Prostate gland (tissue), 2 donors: ENCODE measurements around the gene ACYP2. TPM values are rescaled to one million over a fixed set of nuclear protein-coding genes. Genes with fewer than 3 reads are reported as not detected.

Source experiments
- DNase-seq: peaks from one replicate; pipeline ENCODE4 v3.0.0-alpha.2; 2019; ENCODE audit warnings: low spot score
- H3K27ac ChIP-seq, 2 donors: fragments of 200-600 bp; sonication (generic); 2 replicates each; pipeline ENCODE4 v1.5.1; 2017 to 2019
- H3K27me3 ChIP-seq: fragments of 200-600 bp; sonication (generic); replicated peaks from 2 replicates; pipeline ENCODE4 v1.5.1; 2019; ENCODE audit not compliant: insufficient read depth
- H3K36me3 ChIP-seq, 2 donors: fragments of 200-600 bp; sonication (generic); 1 replicate in 1 of 2; 2 replicates in 1 of 2; pipeline versions ENCODE4 v1.5.1 to v1.8.1; 2017 to 2019
- H3K4me1 ChIP-seq: fragments of 200-600 bp; sonication (generic); replicated peaks from 2 replicates; pipeline ENCODE4 v1.5.1; 2019
- H3K4me3 ChIP-seq, 2 donors: fragments of 200-600 bp; sonication (generic); 2 replicates each; pipeline ENCODE4 v1.5.1; 2017 to 2019
- H3K9me3 ChIP-seq: fragments of 200-600 bp; sonication (generic); 2 replicates; pipeline ENCODE4 v1.5.1; 2017
- POLR2A ChIP-seq: fragments of 450-650 bp; IDR thresholded peaks from one replicate; pipeline ENCODE4 v1.6.1; 2016; ENCODE audit warnings: antibody characterized with exemption, mild to moderate bottlenecking
- POLR2AphosphoS5 ChIP-seq: sonication (generic); formaldehyde crosslinking; IDR thresholded peaks from one replicate; pipeline ENCODE4 v1.6.1; 2017; ENCODE audit warnings: antibody characterized with exemption
- WGBS: methylation state at CpG from one replicate; pipeline ENCODE4 v1.1.5; 2018; 5-methylcytosine and 5-hydroxymethylcytosine counted together
- intact Hi-C: fragments of 100-400 bp; cut with DNase I; formaldehyde crosslinking; loops from one replicate; pipeline ENCODE4 v1.14.2; 2022
- total RNA-seq, 2 donors: library from RNA; depleted of rRNA; stranded (reverse); fragments of >200 nt; gene quantifications; one replicate each; pipeline ENCODE4 v1.1.0, GENCODE V29; 2016
- TF ChIP-seq, protein P1 (sequence below), 4 experiments: fragments of 200-600 bp in 2 of 4; fragments of 450-650 bp in 2 of 4; sonication (generic) in 2 of 4; IDR thresholded peaks; 1 replicate in 3 of 4; 2 replicates in 1 of 4; pipeline ENCODE4 v1.5.1; 2016 to 2019; ENCODE audit warnings: antibody characterized with exemption in 4 of 4, mild to moderate bottlenecking in 2 of 4, moderate library complexity in 2 of 4

Gene ACYP2
- total RNA-seq, 2 donors from 2014 or later = 30.6 to 39.7 TPM

GRCh38 chr2:54247115-54247514, 131.7 kb downstream of the ACYP2 start:
- Histone ChIP-seq H3K27me3 (no peaks in the 10 kb centered on the region), H3K9me3 (no peaks in the 10 kb centered on the region), H3K36me3 (no peaks in the 10 kb centered on the region), H3K27ac (no peak overlapping the region), H3K4me1 (no peaks in the 10 kb centered on the region), H3K4me3 (no peak overlapping the region)
- DNase-seq = no peak
- 48% methylated on average over 1 of the region's 1 CpG for WGBS
- TF ChIP-seq, protein P1, sequence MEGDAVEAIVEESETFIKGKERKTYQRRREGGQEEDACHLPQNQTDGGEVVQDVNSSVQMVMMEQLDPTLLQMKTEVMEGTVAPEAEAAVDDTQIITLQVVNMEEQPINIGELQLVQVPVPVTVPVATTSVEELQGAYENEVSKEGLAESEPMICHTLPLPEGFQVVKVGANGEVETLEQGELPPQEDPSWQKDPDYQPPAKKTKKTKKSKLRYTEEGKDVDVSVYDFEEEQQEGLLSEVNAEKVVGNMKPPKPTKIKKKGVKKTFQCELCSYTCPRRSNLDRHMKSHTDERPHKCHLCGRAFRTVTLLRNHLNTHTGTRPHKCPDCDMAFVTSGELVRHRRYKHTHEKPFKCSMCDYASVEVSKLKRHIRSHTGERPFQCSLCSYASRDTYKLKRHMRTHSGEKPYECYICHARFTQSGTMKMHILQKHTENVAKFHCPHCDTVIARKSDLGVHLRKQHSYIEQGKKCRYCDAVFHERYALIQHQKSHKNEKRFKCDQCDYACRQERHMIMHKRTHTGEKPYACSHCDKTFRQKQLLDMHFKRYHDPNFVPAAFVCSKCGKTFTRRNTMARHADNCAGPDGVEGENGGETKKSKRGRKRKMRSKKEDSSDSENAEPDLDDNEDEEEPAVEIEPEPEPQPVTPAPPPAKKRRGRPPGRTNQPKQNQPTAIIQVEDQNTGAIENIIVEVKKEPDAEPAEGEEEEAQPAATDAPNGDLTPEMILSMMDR (IDR thresholded peaks at IDR 0.05) = no peak
- TF ChIP-seq POLR2A (no peak), POLR2AphosphoS5 (no peak)
- intact Hi-C loops = no loop called here

DNA sequence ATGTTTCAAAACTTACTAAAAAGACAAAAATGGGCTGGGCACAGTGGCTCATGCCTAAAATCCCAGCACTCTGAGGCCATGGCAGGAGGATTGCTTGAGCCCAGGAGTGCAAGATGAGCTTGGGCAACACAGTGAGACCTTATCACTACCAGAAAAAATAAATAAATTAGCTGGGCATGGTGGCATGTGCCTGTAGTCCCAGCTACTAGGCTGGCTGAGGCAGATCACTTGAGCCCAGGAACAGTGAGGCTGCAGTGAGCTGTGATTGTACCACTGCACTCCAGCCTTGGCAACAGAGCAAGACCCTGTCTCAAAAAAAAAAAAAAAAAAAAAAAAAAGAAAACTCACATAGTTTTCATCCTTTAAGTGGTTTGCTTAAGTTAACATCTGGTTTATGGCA, 134.2 kb downstream of the ACYP2 start:
- H3K9me3 ChIP-seq = no peaks in the 10 kb centered on the region
- H3K27me3 ChIP-seq = no peaks in the 10 kb centered on the region
- no peaks in the 10 kb centered on the region for H3K4me1 ChIP-seq
- no peaks in the 10 kb centered on the region for H3K36me3 ChIP-seq
- intact Hi-C loops = no loop called here
- H3K27ac ChIP-seq = no peak overlapping the region
- TF ChIP-seq POLR2A (no peak), POLR2AphosphoS5 (no peak)
- TF ChIP-seq, protein P1 (IDR thresholded peaks at IDR 0.05) = no peak
- no peak for DNase-seq
- no peak overlapping the region for H3K4me3 ChIP-seq

DNA sequence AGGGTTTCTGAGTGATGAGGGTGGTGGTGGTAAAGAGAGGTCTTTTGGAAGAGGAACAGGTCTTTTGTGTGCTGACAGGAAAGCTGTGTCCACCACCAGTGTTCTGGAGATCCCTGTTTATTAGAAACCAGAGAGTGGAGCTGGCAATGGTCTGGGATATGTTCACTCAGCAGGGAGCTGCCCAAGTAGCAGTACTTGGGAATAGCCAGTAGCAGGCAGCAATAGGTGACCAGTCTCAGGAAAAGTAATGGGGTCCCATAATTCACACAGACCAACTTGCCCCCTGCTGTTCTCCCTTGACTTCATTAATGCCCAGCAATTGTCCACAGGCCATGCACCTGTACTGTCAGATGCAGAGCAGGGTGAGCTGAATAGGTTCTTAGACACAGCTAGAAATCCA, 138.8 kb downstream of the ACYP2 start:
- H3K9me3 ChIP-seq = no peaks in the 10 kb centered on the region
- H3K27me3 ChIP-seq = no peaks in the 10 kb centered on the region
- intact Hi-C loops = no loop called here
- TF ChIP-seq, protein P1 (IDR thresholded peaks at IDR 0.05) = no peak
- TF ChIP-seq POLR2AphosphoS5 (no peak), POLR2A (no peak)
- no peak overlapping the region for H3K4me3 ChIP-seq
- DNase-seq = no peak
- no peak overlapping the region for H3K27ac ChIP-seq
- no peaks in the 10 kb centered on the region for H3K4me1 ChIP-seq
- H3K36me3 ChIP-seq = no peaks in the 10 kb centered on the region

DNA sequence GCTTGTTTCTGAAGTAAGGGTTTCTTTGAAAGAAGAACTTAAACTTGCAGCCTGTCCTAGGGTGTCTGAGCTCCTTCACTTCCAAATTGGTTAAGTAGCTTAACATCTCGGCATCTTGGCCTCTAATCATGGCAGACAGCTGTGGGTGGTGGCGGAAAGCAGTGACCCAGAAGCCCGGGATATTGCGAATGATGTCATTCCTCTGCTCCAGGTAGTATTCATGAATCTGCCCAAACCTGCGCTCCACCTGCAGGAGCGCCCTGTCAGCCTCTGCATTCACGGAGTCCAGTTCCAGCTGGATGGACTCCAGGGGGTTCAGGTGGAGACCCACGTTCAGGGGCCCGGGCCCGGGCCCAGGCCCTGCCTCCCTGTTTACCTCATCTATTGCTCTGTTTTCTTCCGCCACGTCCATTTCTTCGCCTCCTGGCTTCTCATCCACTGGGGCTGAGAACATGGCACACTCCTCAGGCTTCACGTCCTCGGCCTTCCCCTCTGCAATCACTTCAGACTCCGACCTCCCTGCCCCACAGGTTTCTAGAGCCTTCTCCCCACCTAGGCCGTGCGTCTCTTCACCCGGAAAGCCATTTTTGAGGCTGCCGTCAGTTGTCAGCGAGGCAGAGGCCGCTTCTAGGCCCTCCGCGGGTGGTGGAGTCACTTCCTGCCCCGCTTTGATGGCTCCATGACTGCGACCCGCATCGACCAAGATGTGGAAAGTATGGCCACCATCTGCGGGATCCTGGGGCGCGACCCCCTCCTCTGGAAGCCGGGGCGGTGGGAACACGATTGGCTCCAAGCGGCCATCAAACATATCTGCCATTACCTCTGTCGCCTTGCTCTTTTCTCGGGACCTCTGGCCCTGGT, 140.0 kb downstream of the ACYP2 start:
- WGBS = 96% methylated on average over 37 of the region's 37 CpGs
- Histone ChIP-seq H3K4me3 (no peak overlapping the region), H3K4me1 (no peaks in the 10 kb centered on the region), H3K36me3 (no peaks in the 10 kb centered on the region), H3K9me3 (no peaks in the 10 kb centered on the region), H3K27ac (no peak overlapping the region), H3K27me3 (no peaks in the 10 kb centered on the region)
- no peak for DNase-seq
- TF ChIP-seq POLR2AphosphoS5 (no peak), POLR2A (no peak)
- TF ChIP-seq, protein P1 (IDR thresholded peaks at IDR 0.05) = no peak
- intact Hi-C loops = no loop called here

DNA sequence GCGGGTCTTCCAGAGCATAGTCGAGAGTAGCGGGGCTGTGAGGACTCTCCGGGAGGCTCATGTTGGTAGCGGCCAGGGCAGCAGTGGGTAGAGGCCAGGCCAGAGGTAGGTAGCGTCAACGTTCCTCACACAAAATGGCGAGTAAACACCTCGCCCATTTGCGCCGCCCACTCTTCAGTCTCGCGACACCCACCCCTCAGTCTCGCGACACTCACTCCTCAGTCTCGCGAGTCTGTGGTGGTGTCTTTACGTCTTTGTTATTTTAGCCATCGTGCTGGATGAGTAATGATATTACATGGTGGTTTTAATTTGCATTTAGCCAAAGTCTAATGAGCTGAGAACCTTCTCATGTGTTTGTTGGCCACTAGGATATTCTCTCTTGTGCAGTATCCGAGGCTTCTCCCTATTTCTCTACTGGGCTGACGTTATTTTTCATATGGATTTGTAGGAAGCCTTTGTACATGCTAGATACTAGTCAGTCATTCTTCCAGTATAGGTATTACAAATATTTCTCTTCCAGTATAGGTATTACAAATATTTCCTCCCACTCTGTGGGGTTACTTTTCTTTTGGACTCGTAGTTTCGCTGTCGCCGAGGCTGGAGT, 140.8 kb downstream of the ACYP2 start, which contains the start of gene TSPYL6:
Gene TSPYL6 (minus strand): TSS at position 139 of the 604 bp plus-strand sequence. CDS start 78 bp downstream, at position 61.
- intact Hi-C loops = no loop called here
- no peaks in the 10 kb centered on the region for H3K9me3 ChIP-seq
- no peak within 1 kb of the TSS for H3K27ac ChIP-seq
- H3K27me3 ChIP-seq = no peaks in the 10 kb centered on the region
- 98% methylated on average over 25 of the region's 25 CpGs for WGBS
- H3K36me3 ChIP-seq = no peaks in the 10 kb centered on the region
- H3K4me3 ChIP-seq = no peak within 1 kb of the TSS
- TF ChIP-seq, protein P1 (IDR thresholded peaks at IDR 0.05) = no peak
- TF ChIP-seq POLR2AphosphoS5 (no peak), POLR2A (no peak)
- no peaks in the 10 kb centered on the region for H3K4me1 ChIP-seq
- DNase-seq = no peak
